PFSK-1 (cell line): Measurements from ENCODE around the gene GP1BB.

Experiments used
- FOXP2 ChIP-seq: optimal IDR thresholded peaks from 2 replicates; pipeline ENCODE3; 2011; ENCODE audit warnings: borderline replicate concordance, control low read depth, inconsistent platforms; ENCODE audit not compliant: insufficient read depth; ENCODE audit errors: extremely low read length, extremely low read depth
- POLR2AphosphoS5 ChIP-seq: IDR thresholded peaks from 2 replicates; pipeline ENCODE4 v1.6.1; 2012; ENCODE audit warnings: low read depth, mild to moderate bottlenecking, control low read depth, low read length, moderate library complexity
- TAF1 ChIP-seq: IDR thresholded peaks from 2 replicates; pipeline ENCODE4 v1.6.1; 2012; ENCODE audit warnings: low read length, control low read depth, borderline replicate concordance; ENCODE audit not compliant: insufficient read depth
- TF ChIP-seq, protein P1 (sequence below), 2 experiments: IDR thresholded peaks; 2 replicates each; pipeline versions ENCODE4 v1.6.1 to v1.8.0; 2011 to 2012; ENCODE audit warnings: low read depth in 2 of 2, low read length in 2 of 2, control low read depth in 1 of 2, inconsistent platforms in 1 of 2, mild to moderate bottlenecking in 1 of 2, moderate library complexity in 1 of 2; ENCODE audit not compliant: insufficient read depth in 1 of 2

DNA sequence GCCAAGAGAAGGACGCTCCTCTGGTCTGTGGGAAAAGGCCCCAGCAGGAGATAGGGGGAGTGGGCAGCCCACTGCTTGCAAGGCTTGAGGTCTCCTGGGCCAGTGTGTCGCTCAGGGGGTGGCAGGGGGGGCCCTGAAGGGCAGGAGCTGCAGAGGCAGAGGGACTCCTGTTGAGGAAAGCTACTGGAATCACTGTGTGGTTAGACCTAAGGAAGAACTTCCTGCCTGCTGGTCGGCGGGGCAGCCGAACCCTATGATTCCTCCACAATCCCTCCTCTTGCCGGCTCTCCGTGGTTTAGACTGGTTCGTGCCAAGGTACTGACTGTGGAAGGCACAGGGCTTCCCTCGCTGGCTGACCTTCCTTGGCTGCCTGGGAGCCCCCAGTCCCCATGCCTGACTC lies 6.2 kb downstream of the GP1BB start:
- TF ChIP-seq TAF1 (no peak), POLR2AphosphoS5 (no peak), FOXP2 (no peak)
- TF ChIP-seq, protein P1, sequence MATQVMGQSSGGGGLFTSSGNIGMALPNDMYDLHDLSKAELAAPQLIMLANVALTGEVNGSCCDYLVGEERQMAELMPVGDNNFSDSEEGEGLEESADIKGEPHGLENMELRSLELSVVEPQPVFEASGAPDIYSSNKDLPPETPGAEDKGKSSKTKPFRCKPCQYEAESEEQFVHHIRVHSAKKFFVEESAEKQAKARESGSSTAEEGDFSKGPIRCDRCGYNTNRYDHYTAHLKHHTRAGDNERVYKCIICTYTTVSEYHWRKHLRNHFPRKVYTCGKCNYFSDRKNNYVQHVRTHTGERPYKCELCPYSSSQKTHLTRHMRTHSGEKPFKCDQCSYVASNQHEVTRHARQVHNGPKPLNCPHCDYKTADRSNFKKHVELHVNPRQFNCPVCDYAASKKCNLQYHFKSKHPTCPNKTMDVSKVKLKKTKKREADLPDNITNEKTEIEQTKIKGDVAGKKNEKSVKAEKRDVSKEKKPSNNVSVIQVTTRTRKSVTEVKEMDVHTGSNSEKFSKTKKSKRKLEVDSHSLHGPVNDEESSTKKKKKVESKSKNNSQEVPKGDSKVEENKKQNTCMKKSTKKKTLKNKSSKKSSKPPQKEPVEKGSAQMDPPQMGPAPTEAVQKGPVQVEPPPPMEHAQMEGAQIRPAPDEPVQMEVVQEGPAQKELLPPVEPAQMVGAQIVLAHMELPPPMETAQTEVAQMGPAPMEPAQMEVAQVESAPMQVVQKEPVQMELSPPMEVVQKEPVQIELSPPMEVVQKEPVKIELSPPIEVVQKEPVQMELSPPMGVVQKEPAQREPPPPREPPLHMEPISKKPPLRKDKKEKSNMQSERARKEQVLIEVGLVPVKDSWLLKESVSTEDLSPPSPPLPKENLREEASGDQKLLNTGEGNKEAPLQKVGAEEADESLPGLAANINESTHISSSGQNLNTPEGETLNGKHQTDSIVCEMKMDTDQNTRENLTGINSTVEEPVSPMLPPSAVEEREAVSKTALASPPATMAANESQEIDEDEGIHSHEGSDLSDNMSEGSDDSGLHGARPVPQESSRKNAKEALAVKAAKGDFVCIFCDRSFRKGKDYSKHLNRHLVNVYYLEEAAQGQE (IDR thresholded peaks at IDR 0.05; ENCODE audit: insufficient read depth in 1 of 2, low read depth in 2 of 2, low read length in 2 of 2), result no peak
